GM18870 (cell line): Measurements from ENCODE around the gene PABPN1L.

Experiments
- ATAC-seq: cut with Tn5 transposase; IDR thresholded peaks from one replicate; pipeline ENCODE4 v1.9.1; 2021; ENCODE audit warnings: moderate library complexity; ENCODE audit not compliant: unreplicated experiment

Gene PABPN1L

GRCh38 chr16:88870608-88871348 lies 4.3 kb upstream of the PABPN1L start:
- ATAC-seq, result no peak

- ATAC-seq, result no peak
These were observed 3.2 kb upstream of the PABPN1L start for GRCh38 chr16:88869673-88869980.

- ATAC-seq, result no peak
These were observed 2.7 kb upstream of the PABPN1L start for GRCh38 chr16:88868974-88869672.

GRCh38 chr16:88867581-88868246 lies 1.3 kb upstream of the PABPN1L start:
- no peak for ATAC-seq

- no peak for ATAC-seq
These were observed 718 bp downstream of the PABPN1L start for GRCh38 chr16:88865742-88866141.

- no peak for ATAC-seq
These were observed 1.1 kb downstream of the PABPN1L start for GRCh38 chr16:88865310-88865709.

- no peak for ATAC-seq
These were observed 1.9 kb downstream of the PABPN1L start for GRCh38 chr16:88864521-88864920.

- ATAC-seq, result no peak
These were observed 2.4 kb downstream of the PABPN1L start for GRCh38 chr16:88864099-88864498.

- no peak for ATAC-seq
These were observed 3.0 kb downstream of the PABPN1L start for GRCh38 chr16:88863426-88863825.

- no peak for ATAC-seq
These were observed 3.5 kb downstream of the PABPN1L start for GRCh38 chr16:88862968-88863367.

GRCh38 chr16:88861359-88861758 lies 5.1 kb downstream of the PABPN1L start:
- no peak for ATAC-seq

- no peak for ATAC-seq
These were observed 6.9 kb downstream of the PABPN1L start for GRCh38 chr16:88859381-88860091.

GRCh38 chr16:88857728-88858339 lies 8.6 kb downstream of the PABPN1L start:
- no peak for ATAC-seq

GRCh38 chr16:88856828-88857727 lies 9.4 kb downstream of the PABPN1L start, which contains the start of the genes GALNS and TRAPPC2L:
Gene GALNS, minus strand, starts transcription at chr16:88856947. Its CDS starts 70 bp downstream, at chr16:88856877.
Gene TRAPPC2L, plus strand, starts transcription at chr16:88857127. Its CDS starts 24 bp downstream, at chr16:88857151.
- ATAC-seq, result peak; percentile 58

- ATAC-seq, result no peak
These were observed 10.2 kb downstream of the PABPN1L start for GRCh38 chr16:88856122-88856827.

- ATAC-seq, result no peak
These were observed 10.7 kb downstream of the PABPN1L start for GRCh38 chr16:88855736-88856121.

GRCh38 chr16:88855176-88855575 lies 11.3 kb downstream of the PABPN1L start:
- ATAC-seq, result no peak

- no peak for ATAC-seq
These were observed 12.0 kb downstream of the PABPN1L start for GRCh38 chr16:88854306-88855111.
